ENCODE data around the gene ZFAND3. TPM values are rescaled to one million over a fixed set of nuclear protein-coding genes. Genes with fewer than 3 reads are reported as not detected.
A peak's percentile ranks its signal among the peaks of the same experiment; 100 is the strongest.

ZFAND3 gene
- polyA plus RNA-seq, 3 donors: 11.5 to 21.1 (median 11.7) TPM

GRCh38 chr6:38127284-38127683 is 307.8 kb downstream of the ZFAND3 start:
- Histone ChIP-seq H3K9ac (ENCODE audit: insufficient read depth, low read length, poor library complexity, severe bottlenecking) (no peak overlapping the region), H3K79me2 (ENCODE audit: insufficient read depth, low read length) (peaks cover 8% of the 10 kb centered on the region), H2AFZ (ENCODE audit: insufficient read depth, low read depth, low read length, poor library complexity, severe bottlenecking) (no peak overlapping the region), H3K4me1 (ENCODE audit: control insufficient read depth in 1 of 2, insufficient read depth in 2 of 2, low read length in 2 of 2) (no peaks in the 10 kb centered on the region), H3K36me3 (replicated peaks in 1 of 2; ENCODE audit: control insufficient read depth in 1 of 2, insufficient read depth in 2 of 2, low read length in 2 of 2) (peaks cover 16 to 54% of the 10 kb centered on the region in 2 donors), H3K4me3 (replicated peaks in 1 of 3; ENCODE audit: low read depth in 2 of 3, low read length in 3 of 3) (no peak overlapping the region), H3K27ac (ENCODE audit: low read depth in 1 of 2, low read length in 2 of 2) (no peak overlapping the region), H3K27me3 (ENCODE audit: control insufficient read depth in 2 of 2, insufficient read depth in 2 of 2, low read length in 2 of 2) (no peaks in the 10 kb centered on the region), H3K9me3 (replicated peaks in 1 of 2; ENCODE audit: control insufficient read depth in 1 of 2, insufficient read depth in 1 of 2, low read length in 2 of 2) (no peaks in the 10 kb centered on the region), H4K20me1 (ENCODE audit: insufficient read depth, low read length) (peaks cover 78% of the 10 kb centered on the region), H3K4me2 (replicated peaks; ENCODE audit: extremely low read depth, low read length, poor library complexity, severe bottlenecking) (no peak overlapping the region)
- no peak for TF ChIP-seq CTCF (IDR thresholded peaks at IDR 0.05)
- H3K27me3 Mint-ChIP-seq (ENCODE audit: low read depth in 3 of 3): no peaks in the 10 kb centered on the region
- no peak overlapping the region for H3K27ac Mint-ChIP-seq
- peaks cover 0 to 13% (median 3%) of the 10 kb centered on the region in 7 donors for H3K9me3 Mint-ChIP-seq
- intact Hi-C loops (cut with micrococcal nuclease): no loop called here
- no peaks in the 10 kb centered on the region for H3K4me1 Mint-ChIP-seq
- 100% methylated on average over 1 of the region's 4 CpGs for WGBS (ENCODE audit: insufficient coverage)
- no peak overlapping the region for H3K4me3 Mint-ChIP-seq
- peaks cover 42 to 55% of the 10 kb centered on the region in 2 donors for H3K36me3 Mint-ChIP-seq
- DNase-seq: no peak

GRCh38 chr6:38131527-38131965 is 312.0 kb downstream of the ZFAND3 start:
- peaks cover 6 to 55% of the 10 kb centered on the region in 2 donors for H3K36me3 ChIP-seq (replicated peaks in 1 of 2; ENCODE audit: control insufficient read depth in 1 of 2, insufficient read depth in 2 of 2, low read length in 2 of 2)
- H3K79me2 ChIP-seq (ENCODE audit: insufficient read depth, low read length): peaks cover 8% of the 10 kb centered on the region
- no peaks in the 10 kb centered on the region for H3K27me3 ChIP-seq (ENCODE audit: control insufficient read depth in 2 of 2, insufficient read depth in 2 of 2, low read length in 2 of 2)
- H3K9me3 Mint-ChIP-seq: peaks cover 0 to 5% (median 2%) of the 10 kb centered on the region in 7 donors
- DNase-seq: peak in 1 of 3 donors; percentile 67
- no peak overlapping the region for H3K4me3 Mint-ChIP-seq
- peaks cover 95% of the 10 kb centered on the region for H4K20me1 ChIP-seq (ENCODE audit: insufficient read depth, low read length)
- no peak for TF ChIP-seq CTCF (IDR thresholded peaks at IDR 0.05)
- intact Hi-C loops (cut with micrococcal nuclease): no loop called here
- H3K36me3 Mint-ChIP-seq: peaks cover 33 to 47% of the 10 kb centered on the region in 2 donors
- H3K9me3 ChIP-seq (replicated peaks in 1 of 2; ENCODE audit: control insufficient read depth in 1 of 2, insufficient read depth in 1 of 2, low read length in 2 of 2): no peaks in the 10 kb centered on the region
- no peak overlapping the region for H3K4me2 ChIP-seq (replicated peaks; ENCODE audit: extremely low read depth, low read length, poor library complexity, severe bottlenecking)
- no peaks in the 10 kb centered on the region for H3K4me1 ChIP-seq (ENCODE audit: control insufficient read depth in 1 of 2, insufficient read depth in 2 of 2, low read length in 2 of 2)
- no peak overlapping the region for H3K27ac ChIP-seq (ENCODE audit: low read depth in 1 of 2, low read length in 2 of 2)
- H3K4me3 ChIP-seq (replicated peaks in 1 of 3; ENCODE audit: low read depth in 2 of 3, low read length in 3 of 3): no peak overlapping the region
- H3K4me1 Mint-ChIP-seq: no peaks in the 10 kb centered on the region
- peak overlapping the region in 4 of 7 donors; percentile 5 to 75 (median 48) for H3K27ac Mint-ChIP-seq
- H3K9ac ChIP-seq (ENCODE audit: insufficient read depth, low read length, poor library complexity, severe bottlenecking): no peak overlapping the region
- H2AFZ ChIP-seq (ENCODE audit: insufficient read depth, low read depth, low read length, poor library complexity, severe bottlenecking): no peak overlapping the region
- no peaks in the 10 kb centered on the region for H3K27me3 Mint-ChIP-seq (ENCODE audit: low read depth in 3 of 3)

All from CD14-positive monocyte (primary cell).